ENCODE data around the gene PHF12.
A peak's percentile ranks its signal among the peaks of the same experiment; 100 is the strongest.
"Not testable (repeated sequence)": the region's sequence is repeated elsewhere in the genome, so short reads cannot be mapped to it uniquely, and the experiment has no call there.

The PHF12 gene

GRCh38 chr17:28901866-28902818 is 49.2 kb downstream of the PHF12 start:
- peak; percentile 48 for DNase-seq

- no peak for DNase-seq
Observed at GRCh38 chr17:28900986-28901726, 50.2 kb downstream of the PHF12 start.

- no peak for DNase-seq
Observed at GRCh38 chr17:28899212-28899815, 52.0 kb downstream of the PHF12 start.

- DNase-seq = no peak
Observed at GRCh38 chr17:28898527-28898955, 52.8 kb downstream of the PHF12 start.

- no peak for DNase-seq
Observed at GRCh38 chr17:28897769-28898526, 53.4 kb downstream of the PHF12 start.

GRCh38 chr17:28896884-28897768 is 54.2 kb downstream of the PHF12 start, which contains the start of gene FLOT2:
Gene FLOT2 (minus strand): TSS chr17:28897733. CDS start chr17:28897574, 159 bp downstream.
- peak; percentile 53 for DNase-seq

- DNase-seq = peak; percentile 34
Observed at GRCh38 chr17:28896491-28896883, 54.8 kb downstream of the PHF12 start.

GRCh38 chr17:28895794-28896447 is 55.4 kb downstream of the PHF12 start:
- no peak for DNase-seq

- not testable (repeated sequence) for DNase-seq
Observed at GRCh38 chr17:28893248-28894183, 57.8 kb downstream of the PHF12 start.

- DNase-seq = no peak
Observed at GRCh38 chr17:28892024-28892423, 59.3 kb downstream of the PHF12 start.

GRCh38 chr17:28891201-28891600 is 60.1 kb downstream of the PHF12 start:
- DNase-seq = no peak

GRCh38 chr17:28889996-28890395 is 61.3 kb downstream of the PHF12 start:
- DNase-seq = no peak

- no peak for DNase-seq
Observed at GRCh38 chr17:28888832-28889231, 62.5 kb downstream of the PHF12 start.

GRCh38 chr17:28887871-28888471 is 63.3 kb downstream of the PHF12 start:
- DNase-seq = no peak

- DNase-seq = no peak
Observed at GRCh38 chr17:28885951-28886350, 65.4 kb downstream of the PHF12 start.

- no peak for DNase-seq
Observed at GRCh38 chr17:28885363-28885762, 66.0 kb downstream of the PHF12 start.

- DNase-seq = no peak
Observed at GRCh38 chr17:28883967-28884702, 67.2 kb downstream of the PHF12 start.

- DNase-seq = no peak
Observed at GRCh38 chr17:28882154-28882895, 69.0 kb downstream of the PHF12 start.

Data from EL (cell line).